ENCODE measurements around the gene SOST. TPM values are rescaled to one million over a fixed set of nuclear protein-coding genes. Genes with fewer than 3 reads are reported as not detected.
A peak's percentile ranks its signal among the peaks of the same experiment; 100 is the strongest.

The SOST gene
- total RNA-seq, 1 donor from 2014 or later = not detected

DNA sequence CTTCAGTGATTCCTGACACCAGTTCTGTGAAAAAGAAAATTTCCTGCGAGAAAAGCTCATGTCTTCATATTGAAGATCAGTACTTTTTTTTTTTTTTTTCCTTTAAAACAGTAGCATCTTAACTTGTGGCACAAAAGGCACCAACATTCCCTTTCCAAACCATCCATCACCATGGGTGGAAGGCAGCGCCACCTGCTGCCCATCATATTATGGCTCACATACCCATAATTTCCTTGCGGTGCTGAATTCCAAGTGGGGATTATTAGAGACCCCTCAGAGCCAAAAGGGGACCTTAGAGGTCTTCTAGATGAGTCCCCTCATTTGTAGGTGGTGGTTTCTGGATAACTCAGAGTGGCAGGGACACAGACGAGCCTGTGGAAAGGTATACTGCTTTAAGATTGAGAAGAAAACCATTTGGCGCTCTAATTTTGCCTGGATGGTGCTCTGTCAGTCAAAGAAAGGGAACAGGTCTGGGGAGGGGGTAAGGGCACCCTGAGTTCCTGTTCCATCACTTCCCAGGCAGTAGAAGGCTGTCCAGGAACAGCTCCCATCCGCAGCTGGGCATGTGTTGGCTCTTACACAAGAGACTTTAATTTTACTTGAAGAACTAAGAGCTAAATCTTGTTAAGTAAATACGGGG lies 7.9 kb upstream of the SOST start:
- H3K27ac ChIP-seq = no peak overlapping the region
- H3K4me1 ChIP-seq = no peaks in the 10 kb centered on the region
- H3K36me3 ChIP-seq = peaks cover 0 to 22% of the 10 kb centered on the region in 2 donors
- H3K9me3 ChIP-seq = no peaks in the 10 kb centered on the region
- H3K27me3 ChIP-seq = no peaks in the 10 kb centered on the region
- TF ChIP-seq, protein P1, sequence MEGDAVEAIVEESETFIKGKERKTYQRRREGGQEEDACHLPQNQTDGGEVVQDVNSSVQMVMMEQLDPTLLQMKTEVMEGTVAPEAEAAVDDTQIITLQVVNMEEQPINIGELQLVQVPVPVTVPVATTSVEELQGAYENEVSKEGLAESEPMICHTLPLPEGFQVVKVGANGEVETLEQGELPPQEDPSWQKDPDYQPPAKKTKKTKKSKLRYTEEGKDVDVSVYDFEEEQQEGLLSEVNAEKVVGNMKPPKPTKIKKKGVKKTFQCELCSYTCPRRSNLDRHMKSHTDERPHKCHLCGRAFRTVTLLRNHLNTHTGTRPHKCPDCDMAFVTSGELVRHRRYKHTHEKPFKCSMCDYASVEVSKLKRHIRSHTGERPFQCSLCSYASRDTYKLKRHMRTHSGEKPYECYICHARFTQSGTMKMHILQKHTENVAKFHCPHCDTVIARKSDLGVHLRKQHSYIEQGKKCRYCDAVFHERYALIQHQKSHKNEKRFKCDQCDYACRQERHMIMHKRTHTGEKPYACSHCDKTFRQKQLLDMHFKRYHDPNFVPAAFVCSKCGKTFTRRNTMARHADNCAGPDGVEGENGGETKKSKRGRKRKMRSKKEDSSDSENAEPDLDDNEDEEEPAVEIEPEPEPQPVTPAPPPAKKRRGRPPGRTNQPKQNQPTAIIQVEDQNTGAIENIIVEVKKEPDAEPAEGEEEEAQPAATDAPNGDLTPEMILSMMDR (IDR thresholded peaks at IDR 0.05) = peak; percentile 46 to 55 (median 49)
- TF ChIP-seq POLR2AphosphoS5 (IDR thresholded peaks at IDR 0.05; ENCODE audit: insufficient read depth in 1 of 2, low read depth in 1 of 2) = no peak
- DNase-seq (ENCODE audit: extremely low spot score in 2 of 2) = no peak
- H3K4me3 ChIP-seq = no peak overlapping the region
- intact Hi-C loops (cut with DNase I) = no loop called here

- intact Hi-C loops (cut with DNase I) = loop anchor here (2.0 kb wide), 1 partner anchor 66 kb away; no protein-coding TSS in a partner anchor
- H3K27me3 ChIP-seq = no peaks in the 10 kb centered on the region
- DNase-seq (ENCODE audit: extremely low spot score in 2 of 2) = no peak
- H3K9me3 ChIP-seq = no peaks in the 10 kb centered on the region
- H3K27ac ChIP-seq = no peak overlapping the region
- H3K4me1 ChIP-seq = peaks cover 3% of the 10 kb centered on the region
- H3K36me3 ChIP-seq = no peaks in the 10 kb centered on the region
- H3K4me3 ChIP-seq = no peak overlapping the region
- TF ChIP-seq, protein P1 (IDR thresholded peaks at IDR 0.05) = peak; percentile 97 to 99 (median 99)
- TF ChIP-seq POLR2AphosphoS5 (IDR thresholded peaks at IDR 0.05; ENCODE audit: insufficient read depth in 1 of 2, low read depth in 1 of 2) (peak in 1 of 2 donors; percentile 65), POLR2A (IDR thresholded peaks at IDR 0.05) (no peak)
Observed at GRCh38 chr17:43760254-43760852, 1.8 kb upstream of the SOST start.

DNA sequence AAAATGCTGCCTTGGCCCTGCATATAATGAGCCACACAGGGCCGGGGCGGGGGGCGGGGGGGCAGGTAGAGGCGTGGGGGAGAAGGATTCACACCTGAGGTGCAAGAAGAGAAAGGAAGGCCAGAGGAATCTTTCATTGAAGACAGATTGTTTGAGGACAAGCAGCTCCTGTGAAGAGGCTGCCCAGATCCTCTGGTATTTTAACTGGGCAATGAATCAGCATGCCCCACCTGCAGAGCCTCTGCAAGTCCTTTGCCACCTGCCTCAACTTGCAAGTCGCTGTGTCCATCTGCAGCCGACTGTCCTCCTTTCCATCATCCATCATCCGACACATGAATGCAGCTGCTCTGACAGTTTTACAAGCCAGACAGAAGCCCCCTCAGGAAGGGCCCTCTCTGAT lies 1.2 kb upstream of the SOST start:
- TF ChIP-seq POLR2A (IDR thresholded peaks at IDR 0.05) = no peak
- TF ChIP-seq, protein P1 (IDR thresholded peaks at IDR 0.05) = no peak
- no peak for TF ChIP-seq POLR2AphosphoS5 (IDR thresholded peaks at IDR 0.05; ENCODE audit: insufficient read depth in 1 of 2, low read depth in 1 of 2)
- Histone ChIP-seq H3K4me3 (no peak overlapping the region), H3K27me3 (no peaks in the 10 kb centered on the region), H3K27ac (no peak overlapping the region), H3K36me3 (no peaks in the 10 kb centered on the region), H3K9me3 (no peaks in the 10 kb centered on the region), H3K4me1 (peaks cover 9% of the 10 kb centered on the region)
- intact Hi-C loops (cut with DNase I) = loop anchor here (2.0 kb wide), 1 partner anchor 65 kb away; no protein-coding TSS in a partner anchor
- no peak for DNase-seq (ENCODE audit: extremely low spot score in 2 of 2)

- Histone ChIP-seq H3K36me3 (no peaks in the 10 kb centered on the region), H3K27me3 (no peaks in the 10 kb centered on the region), H3K27ac (no peak overlapping the region), H3K9me3 (no peaks in the 10 kb centered on the region), H3K4me1 (peaks cover 12% of the 10 kb centered on the region), H3K4me3 (no peak overlapping the region)
- DNase-seq (ENCODE audit: extremely low spot score in 2 of 2) = no peak
- intact Hi-C loops (cut with DNase I) = no loop called here
- TF ChIP-seq POLR2AphosphoS5 (IDR thresholded peaks at IDR 0.05; ENCODE audit: insufficient read depth in 1 of 2, low read depth in 1 of 2) (no peak), POLR2A (IDR thresholded peaks at IDR 0.05) (no peak)
- TF ChIP-seq, protein P1 (IDR thresholded peaks at IDR 0.05) = no peak
Observed at GRCh38 chr17:43758086-43758485, 505 bp downstream of the SOST start.

DNA sequence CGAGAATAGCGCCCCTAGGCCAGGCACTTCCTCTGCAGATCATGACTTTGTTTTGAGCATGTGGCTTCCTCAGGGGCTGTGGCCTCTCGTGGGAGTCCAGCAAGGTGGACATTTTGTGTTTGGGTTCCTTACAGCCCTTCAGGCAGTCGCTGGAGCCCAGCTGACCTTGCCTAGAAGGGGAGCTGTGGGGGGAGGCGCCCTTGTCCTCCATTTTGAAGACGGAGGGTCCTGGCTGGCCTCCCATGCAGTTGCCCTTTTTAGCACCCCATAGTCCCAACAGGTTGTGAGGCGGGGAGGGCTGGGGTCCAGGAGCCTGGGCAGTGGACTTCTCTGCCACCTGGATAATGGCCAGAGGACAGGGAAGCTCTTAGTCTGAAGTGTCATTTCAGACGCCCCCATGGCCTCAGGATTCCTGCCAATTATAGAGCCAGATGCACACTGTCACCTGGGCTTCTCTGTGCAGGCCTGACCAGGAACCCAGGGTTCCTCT lies 1.4 kb downstream of the SOST start:
- no peak for DNase-seq (ENCODE audit: extremely low spot score in 2 of 2)
- no peak overlapping the region for H3K27ac ChIP-seq
- H3K9me3 ChIP-seq = no peaks in the 10 kb centered on the region
- intact Hi-C loops (cut with DNase I) = no loop called here
- H3K4me1 ChIP-seq = peaks cover 12% of the 10 kb centered on the region
- H3K36me3 ChIP-seq = no peaks in the 10 kb centered on the region
- H3K4me3 ChIP-seq = no peak overlapping the region
- no peaks in the 10 kb centered on the region for H3K27me3 ChIP-seq
- TF ChIP-seq POLR2AphosphoS5 (IDR thresholded peaks at IDR 0.05; ENCODE audit: insufficient read depth in 1 of 2, low read depth in 1 of 2) (no peak), POLR2A (IDR thresholded peaks at IDR 0.05) (no peak)
- TF ChIP-seq, protein P1 (IDR thresholded peaks at IDR 0.05) = no peak
